ENCODE measurements around the gene TNS3. TPM values are rescaled to one million over a fixed set of nuclear protein-coding genes. Genes with fewer than 3 reads are reported as not detected.

TNS3 gene
- total and polyA plus RNA-seq, 2 donors (not counting 3 experiments of a cell fraction or from before 2014, with no cell fraction given): 10.4 to 45.1 TPM

DNA sequence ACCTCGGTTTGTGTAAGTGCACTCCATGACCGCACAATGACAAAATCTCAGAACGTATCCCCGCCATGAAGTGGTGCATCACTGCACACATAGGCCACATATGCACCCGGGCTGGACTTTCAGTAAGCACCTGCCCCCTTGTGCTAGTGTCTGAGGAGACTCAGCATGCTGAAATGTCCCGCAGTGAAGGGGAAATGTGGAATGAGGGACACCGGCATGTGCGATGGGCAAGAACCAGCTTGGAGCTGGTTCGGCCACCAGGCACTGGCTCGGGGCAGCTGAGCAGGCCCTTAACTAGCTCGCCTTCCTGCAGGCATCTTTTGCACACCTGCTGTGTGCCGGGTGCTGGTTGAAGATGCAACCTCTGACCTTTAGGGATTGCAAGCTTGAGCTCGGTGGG is 49.8 kb upstream of the TNS3 start:
- Histone ChIP-seq H3K9me1 (replicated peaks; ENCODE audit: control insufficient read depth, extremely low read depth, insufficient read depth, low read length) (no peaks in the 10 kb centered on the region), H3K36me3 (ENCODE audit: control insufficient read depth in 2 of 2, extremely low read depth in 1 of 2, insufficient read depth in 2 of 2, low read length in 2 of 2) (no peaks in the 10 kb centered on the region), H3K4me3 (replicated peaks in 1 of 3; ENCODE audit: insufficient read depth in 1 of 3, low read depth in 1 of 3, low read length in 3 of 3) (no peak overlapping the region), H3K27me3 (ENCODE audit: control insufficient read depth in 2 of 2, insufficient read depth in 2 of 2, low read length in 2 of 2) (peaks cover 0 to 2% of the 10 kb centered on the region in 2 experiments), H3K79me2 (ENCODE audit: control insufficient read depth, insufficient read depth, low read length) (no peaks in the 10 kb centered on the region), H3K27ac (ENCODE audit: insufficient read depth, low read depth, low read length) (no peak overlapping the region), H2AFZ (ENCODE audit: low read depth, low read length) (no peak overlapping the region), H3K9me3 (replicated peaks; ENCODE audit: control insufficient read depth, insufficient read depth, low read length) (no peaks in the 10 kb centered on the region), H3K4me2 (ENCODE audit: insufficient read depth, low read length) (no peak overlapping the region), H4K20me1 (replicated peaks; ENCODE audit: control insufficient read depth, extremely low read depth, insufficient read depth, low read length) (no peaks in the 10 kb centered on the region), H3K9ac (replicated peaks; ENCODE audit: extremely low read depth, insufficient read depth, low read length) (no peak overlapping the region), H3K4me1 (ENCODE audit: control insufficient read depth, extremely low read depth, insufficient read depth, low read length) (no peaks in the 10 kb centered on the region)
- FAIRE-seq: no peak
- no peak for DNase-seq (ENCODE audit: low read depth, low spot score)
- POLR2A ChIA-PET: no interaction called here
- CTCF ChIA-PET: interaction anchor here (1.6 to 2.4 kb wide), 2 partner anchors 10 to 21 kb away, joined by 4 to 6 read pairs; no protein-coding TSS in a partner anchor
- intact Hi-C loops (cut with micrococcal nuclease): no loop called here
- no TSS peak for BruUV-seq (replicated peaks)
- no peak for TF ChIP-seq POLR2A (IDR thresholded peaks at IDR 0.05; ENCODE audit: low read depth, low read length)
- TF ChIP-seq FOS (IDR thresholded peaks at IDR 0.05; ENCODE audit: borderline replicate concordance, insufficient read depth, low read length): no peak
- TF ChIP-seq, protein P1, sequence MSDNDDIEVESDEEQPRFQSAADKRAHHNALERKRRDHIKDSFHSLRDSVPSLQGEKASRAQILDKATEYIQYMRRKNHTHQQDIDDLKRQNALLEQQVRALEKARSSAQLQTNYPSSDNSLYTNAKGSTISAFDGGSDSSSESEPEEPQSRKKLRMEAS (IDR thresholded peaks at IDR 0.05; ENCODE audit: insufficient read depth, insufficient read length): no peak
- no peak for TF ChIP-seq JUN (IDR thresholded peaks at IDR 0.05; ENCODE audit: borderline replicate concordance, insufficient read depth, insufficient read length, low read depth)
- TF ChIP-seq, protein P2, sequence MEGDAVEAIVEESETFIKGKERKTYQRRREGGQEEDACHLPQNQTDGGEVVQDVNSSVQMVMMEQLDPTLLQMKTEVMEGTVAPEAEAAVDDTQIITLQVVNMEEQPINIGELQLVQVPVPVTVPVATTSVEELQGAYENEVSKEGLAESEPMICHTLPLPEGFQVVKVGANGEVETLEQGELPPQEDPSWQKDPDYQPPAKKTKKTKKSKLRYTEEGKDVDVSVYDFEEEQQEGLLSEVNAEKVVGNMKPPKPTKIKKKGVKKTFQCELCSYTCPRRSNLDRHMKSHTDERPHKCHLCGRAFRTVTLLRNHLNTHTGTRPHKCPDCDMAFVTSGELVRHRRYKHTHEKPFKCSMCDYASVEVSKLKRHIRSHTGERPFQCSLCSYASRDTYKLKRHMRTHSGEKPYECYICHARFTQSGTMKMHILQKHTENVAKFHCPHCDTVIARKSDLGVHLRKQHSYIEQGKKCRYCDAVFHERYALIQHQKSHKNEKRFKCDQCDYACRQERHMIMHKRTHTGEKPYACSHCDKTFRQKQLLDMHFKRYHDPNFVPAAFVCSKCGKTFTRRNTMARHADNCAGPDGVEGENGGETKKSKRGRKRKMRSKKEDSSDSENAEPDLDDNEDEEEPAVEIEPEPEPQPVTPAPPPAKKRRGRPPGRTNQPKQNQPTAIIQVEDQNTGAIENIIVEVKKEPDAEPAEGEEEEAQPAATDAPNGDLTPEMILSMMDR (IDR thresholded peaks at IDR 0.05; ENCODE audit: extremely low read depth in 1 of 2, insufficient read depth in 1 of 2, low read depth in 1 of 2, low read length in 2 of 2): no peak
- no peak for TF ChIP-seq EZH2 (IDR thresholded peaks at IDR 0.05; ENCODE audit: borderline replicate concordance, low read depth, low read length, severe bottlenecking)
- TF ChIP-seq POLR2AphosphoS5 (IDR thresholded peaks at IDR 0.05; ENCODE audit: insufficient read depth, low read depth, low read length): no peak
- TF ChIP-seq GATA2 (IDR thresholded peaks at IDR 0.05; ENCODE audit: insufficient read depth, insufficient read length, low read depth, low read length): no peak
- TF ChIP-seq MYC (IDR thresholded peaks at IDR 0.05; ENCODE audit: low read depth, low read length): no peak
- dilution Hi-C loops (cut with MboI; ENCODE audit: extremely low pct_ligation_motif_present, low sequenced_read_pairs): no loop called here

All from endothelial cell of umbilical vein (primary cell).